A673 (cell line): ENCODE results near the gene CFAP52. TPM values are rescaled to one million over a fixed set of nuclear protein-coding genes. Genes with fewer than 3 reads are reported as not detected.
A peak's percentile ranks its signal among the peaks of the same experiment; 100 is the strongest.

Experiments used
- BruUV-seq: library from RNA; stranded (reverse); fragments of 400-500 nt; replicated peaks from 2 replicates; lab custom pipeline; 2021; lab: Mats Ljungman, UMichigan
- CTCF ChIA-PET: fragments of 300-600 bp; sonication (Branson Sonifier 250); formaldehyde crosslinking; loops from one replicate; lab custom pipeline; 2022; ENCODE audit warnings: antibody characterized with exemption; lab: Charles Lee
- POLR2A ChIA-PET: fragments of 300-600 bp; sonication (Branson Sonifier 250); formaldehyde crosslinking; loops from one replicate; lab custom pipeline; 2022; ENCODE audit warnings: antibody characterized with exemption; ENCODE audit not compliant: low non-redundant PET; lab: Charles Lee
- DNase-seq: peaks from one replicate; pipeline ENCODE4 v3.0.0-alpha.2; 2015; ENCODE audit warnings: low spot score
- H3K27ac ChIP-seq: fragments of 200-600 bp; sonication (generic); 2 replicates; pipeline ENCODE4 v1.5.1; 2016; ENCODE audit warnings: mixed run types, low read depth, mild to moderate bottlenecking, mixed read lengths, antibody characterized with exemption, low read length; ENCODE audit not compliant: poor library complexity, severe bottlenecking
- H3K27me3 ChIP-seq: fragments of 200-600 bp; sonication (generic); replicated peaks from 2 replicates; pipeline ENCODE4 v1.6.1; 2017; ENCODE audit warnings: mixed run types, low read depth, mild to moderate bottlenecking, mixed read lengths, antibody characterized with exemption, low read length; ENCODE audit not compliant: insufficient read depth, poor library complexity
- H3K36me3 ChIP-seq: fragments of 200-600 bp; sonication (generic); 2 replicates; pipeline ENCODE4 v1.6.1; 2016; ENCODE audit warnings: mixed run types, mild to moderate bottlenecking, mixed read lengths, antibody characterized with exemption, low read length; ENCODE audit not compliant: insufficient read depth, poor library complexity, severe bottlenecking
- H3K4me1 ChIP-seq: fragments of 200-600 bp; sonication (generic); 2 replicates; pipeline ENCODE4 v1.6.1; 2017; ENCODE audit warnings: mixed run types, mild to moderate bottlenecking, mixed read lengths, antibody characterized with exemption, low read length; ENCODE audit not compliant: insufficient read depth, poor library complexity, severe bottlenecking
- H3K4me3 ChIP-seq: fragments of 200-600 bp; sonication (generic); 2 replicates; pipeline ENCODE4 v1.5.1; 2016; ENCODE audit warnings: low read depth, mixed run types, mild to moderate bottlenecking, mixed read lengths, low read length; ENCODE audit not compliant: poor library complexity, severe bottlenecking
- H3K9me3 ChIP-seq: fragments of 200-600 bp; sonication (generic); 2 replicates; pipeline ENCODE4 v1.6.1; 2016; ENCODE audit warnings: mixed run types, low read depth, mild to moderate bottlenecking, mixed read lengths, antibody characterized with exemption, low read length; ENCODE audit not compliant: poor library complexity, severe bottlenecking
- CTCF ChIP-seq: fragments of 300-800, 200-600 bp; sonication (generic); conservative IDR thresholded peaks from 2 replicates; pipeline ENCODE4 v1.5.1; 2017; ENCODE audit warnings: low read depth, mild to moderate bottlenecking, antibody characterized with exemption, low read length, moderate library complexity, mixed read lengths
- EZH2 ChIP-seq: fragments of 200-600 bp; sonication (generic); IDR thresholded peaks from 2 replicates; pipeline ENCODE4 v1.6.1; 2017; ENCODE audit warnings: borderline replicate concordance, low read depth, mild to moderate bottlenecking, mixed read lengths, antibody characterized with exemption, low read length; ENCODE audit not compliant: poor library complexity, severe bottlenecking
- intact Hi-C: fragments of 100-400 bp; cut with micrococcal nuclease; formaldehyde crosslinking; loops from one replicate; pipeline ENCODE4 v1.10.0; 2022; ENCODE audit not compliant: unreplicated experiment
- total RNA-seq: library from RNA; stranded (reverse); gene quantifications from 2 replicates; pipeline ENCODE4 v1.2.3, GENCODE V29; 2021

Gene CFAP52
- total RNA-seq, 1 experiment from 2014 or later = not detected

GRCh38 chr17:9644910-9645751 lies 68.7 kb downstream of the CFAP52 start, which contains the start of gene USP43:
Gene USP43 (plus strand): TSS chr17:9645517. CDS start chr17:9645633, 116 bp downstream.
- Histone ChIP-seq H3K9me3 (no peaks in the 10 kb centered on the region), H3K36me3 (no peaks in the 10 kb centered on the region), H3K4me3 (peak within 1 kb of the TSS; percentile 47), H3K27me3 (peaks cover 46% of the 10 kb centered on the region), H3K27ac (no peak within 1 kb of the TSS), H3K4me1 (no peaks in the 10 kb centered on the region)
- no peak for TF ChIP-seq CTCF
- TF ChIP-seq EZH2 = no peak
- peak; percentile 35 for DNase-seq
- BruUV-seq = no TSS peak
- CTCF ChIA-PET = no interaction called here
- POLR2A ChIA-PET = no interaction called here
- intact Hi-C loops = no loop called here

- Histone ChIP-seq H3K27me3 (peaks cover 54% of the 10 kb centered on the region), H3K4me3 (peak overlapping the region; percentile 47), H3K9me3 (no peaks in the 10 kb centered on the region), H3K27ac (no peak overlapping the region), H3K36me3 (no peaks in the 10 kb centered on the region), H3K4me1 (no peaks in the 10 kb centered on the region)
- no peak for DNase-seq
- peak; percentile 34 for TF ChIP-seq EZH2
- TF ChIP-seq CTCF = 0 out of 2 replicates have a peak, but pooled peaks have one; percentile 10
- intact Hi-C loops = no loop called here
- no TSS peak for BruUV-seq
- ChIA-PET CTCF (interaction anchor here (1.0 kb wide), 1 partner anchor 122 kb away, joined by 14 read pairs; no protein-coding TSS in a partner anchor), POLR2A (no interaction called here)
Measured at GRCh38 chr17:9645851-9646545, 69.6 kb downstream of the CFAP52 start.

- Histone ChIP-seq H3K4me1 (no peaks in the 10 kb centered on the region), H3K36me3 (no peaks in the 10 kb centered on the region), H3K4me3 (no peak overlapping the region), H3K27ac (no peak overlapping the region), H3K9me3 (no peaks in the 10 kb centered on the region), H3K27me3 (peaks cover 59% of the 10 kb centered on the region)
- ChIA-PET POLR2A (no interaction called here), CTCF (interaction anchor here (1.0 kb wide), 1 partner anchor 121 kb away, joined by 14 read pairs; no protein-coding TSS in a partner anchor)
- no peak for TF ChIP-seq EZH2
- no peak for TF ChIP-seq CTCF
- no TSS peak for BruUV-seq
- no peak for DNase-seq
- intact Hi-C loops = no loop called here
Measured at GRCh38 chr17:9646546-9646885, 70.1 kb downstream of the CFAP52 start.
